Measurements from ENCODE around the gene INSR.

The INSR gene

DNA sequence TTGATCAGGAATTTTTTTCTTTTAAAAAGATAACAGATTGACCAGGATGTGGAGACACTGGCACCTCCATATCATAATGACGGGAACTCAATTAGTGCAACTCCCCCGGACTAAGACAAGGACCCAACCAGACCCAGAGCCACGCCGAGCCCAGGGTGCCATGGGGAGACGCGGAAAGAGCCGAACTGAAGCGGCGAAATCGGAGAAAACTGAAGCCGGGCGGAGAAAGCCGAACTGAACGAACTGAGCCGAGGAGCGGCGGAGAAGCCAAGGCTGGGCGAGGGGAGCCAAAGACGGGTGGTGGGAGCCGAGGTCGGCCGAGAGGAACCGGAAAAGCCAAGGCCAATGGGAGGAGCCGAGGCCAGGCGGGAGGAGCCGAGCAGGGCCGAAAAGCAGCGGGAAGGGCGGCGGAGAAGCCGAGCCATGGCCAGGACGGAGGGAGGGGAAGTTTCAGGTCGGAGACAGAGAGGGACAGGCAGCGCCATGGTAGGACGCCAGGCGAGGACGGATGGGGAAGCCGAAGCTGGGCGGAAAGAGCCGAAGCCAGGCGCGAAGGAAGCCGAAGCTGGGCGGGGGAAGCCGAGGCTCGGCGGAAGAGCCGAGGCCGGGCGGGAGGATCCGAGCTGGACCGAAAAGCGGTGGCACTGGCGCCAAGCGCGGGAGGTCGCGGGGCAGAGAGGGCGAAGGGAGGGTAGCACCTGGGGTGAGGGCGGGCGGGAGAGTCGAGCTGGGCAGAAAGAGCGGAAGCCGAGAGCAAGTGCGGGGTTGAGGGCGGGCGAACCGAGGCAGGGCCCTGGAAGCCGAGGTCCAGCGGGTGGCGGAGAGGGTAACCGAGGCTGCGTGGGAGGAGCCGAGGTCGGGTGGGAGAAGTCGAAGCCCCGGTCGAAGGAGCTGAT lies 195.3 kb downstream of the INSR start:
- peak; percentile 95 for DNase-seq (ENCODE audit: low spot score)

DNA sequence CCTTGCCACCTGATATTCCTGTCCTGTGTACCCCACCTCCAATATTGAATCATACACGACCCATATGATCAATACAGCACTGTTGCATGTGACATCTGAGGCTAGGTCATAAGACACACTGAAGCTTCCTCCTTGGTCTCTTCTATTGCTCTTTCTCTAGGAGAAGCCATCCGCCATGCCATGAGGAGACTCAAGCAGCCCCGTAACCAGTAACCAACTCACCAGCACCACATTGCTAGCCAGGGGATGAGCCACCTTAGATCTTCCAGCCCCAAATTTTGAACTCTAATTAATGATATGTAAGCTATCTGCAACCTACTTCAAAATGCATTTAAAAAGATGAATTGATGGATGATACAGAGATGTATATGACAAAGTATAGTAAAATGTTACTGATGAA lies 196.1 kb downstream of the INSR start:
- no peak for DNase-seq (ENCODE audit: low spot score)

DNA sequence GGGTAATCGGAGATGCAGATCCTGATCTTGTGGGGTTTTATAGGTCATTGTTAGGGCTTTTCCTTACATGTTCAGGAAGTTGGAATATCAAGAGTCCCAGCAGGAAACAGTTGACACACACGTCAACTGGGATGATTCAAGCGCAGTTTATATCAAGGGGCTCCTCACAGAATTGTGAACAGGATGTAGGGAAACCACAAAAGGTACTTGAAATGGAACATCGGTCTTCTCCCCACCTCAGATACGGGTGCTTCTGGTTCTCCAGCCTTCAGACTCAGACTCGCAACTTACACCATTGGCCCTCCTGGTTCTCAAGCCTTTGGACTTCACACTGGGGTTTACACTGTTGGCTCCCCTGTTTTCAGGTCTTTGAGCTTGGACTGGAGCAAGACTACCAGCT lies 205.2 kb downstream of the INSR start:
- DNase-seq (ENCODE audit: low spot score), result no peak

DNA sequence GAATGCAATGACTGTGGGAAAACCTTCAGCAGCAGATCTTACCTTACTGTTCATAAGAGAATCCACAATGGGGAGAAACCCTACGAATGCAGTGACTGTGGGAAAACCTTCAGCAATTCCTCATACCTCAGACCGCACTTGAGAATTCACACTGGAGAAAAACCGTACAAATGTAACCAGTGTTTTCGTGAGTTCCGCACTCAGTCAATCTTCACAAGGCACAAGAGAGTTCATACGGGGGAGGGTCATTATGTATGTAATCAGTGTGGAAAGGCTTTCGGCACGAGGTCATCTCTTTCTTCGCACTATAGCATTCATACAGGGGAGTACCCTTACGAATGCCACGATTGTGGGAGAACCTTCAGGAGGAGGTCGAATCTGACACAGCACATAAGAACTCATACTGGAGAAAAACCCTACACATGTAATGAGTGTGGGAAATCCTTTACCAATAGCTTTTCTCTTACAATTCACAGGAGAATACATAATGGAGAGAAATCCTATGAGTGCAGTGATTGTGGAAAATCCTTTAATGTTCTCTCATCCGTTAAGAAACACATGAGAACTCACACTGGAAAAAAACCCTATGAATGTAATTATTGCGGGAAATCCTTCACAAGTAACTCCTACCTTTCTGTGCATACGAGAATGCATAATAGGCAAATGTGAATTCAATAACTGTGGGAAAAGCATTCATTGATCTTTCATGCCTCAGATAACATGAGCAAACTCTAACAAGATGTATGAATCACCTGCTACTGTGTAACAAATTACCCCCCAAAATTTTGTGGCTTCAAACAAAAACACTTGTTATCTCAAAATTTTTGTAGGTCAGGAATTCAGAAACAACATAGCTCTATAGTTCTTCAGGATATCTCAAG lies 210.9 kb downstream of the INSR start:
- DNase-seq (ENCODE audit: low spot score), result no peak

DNA sequence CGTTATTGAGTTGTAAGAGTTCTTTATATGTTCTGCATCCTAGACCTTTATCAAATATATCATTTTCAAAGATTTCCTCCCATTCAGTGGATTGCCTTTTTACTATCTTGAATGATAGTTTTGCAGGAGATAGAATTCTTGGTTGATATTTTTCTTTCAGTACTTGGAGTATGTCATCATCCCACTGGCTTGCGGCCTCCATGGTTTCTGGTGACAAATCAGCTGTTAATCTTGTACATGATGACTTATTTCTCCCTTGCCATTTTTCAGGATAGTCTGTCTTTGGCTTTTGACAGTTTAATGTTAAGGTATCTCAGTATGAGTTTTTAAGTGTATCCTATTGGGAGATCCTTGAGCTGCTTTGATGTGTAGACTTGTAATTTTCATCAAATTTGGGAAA lies 216.2 kb downstream of the INSR start:
- no peak for DNase-seq (ENCODE audit: low spot score)

DNA sequence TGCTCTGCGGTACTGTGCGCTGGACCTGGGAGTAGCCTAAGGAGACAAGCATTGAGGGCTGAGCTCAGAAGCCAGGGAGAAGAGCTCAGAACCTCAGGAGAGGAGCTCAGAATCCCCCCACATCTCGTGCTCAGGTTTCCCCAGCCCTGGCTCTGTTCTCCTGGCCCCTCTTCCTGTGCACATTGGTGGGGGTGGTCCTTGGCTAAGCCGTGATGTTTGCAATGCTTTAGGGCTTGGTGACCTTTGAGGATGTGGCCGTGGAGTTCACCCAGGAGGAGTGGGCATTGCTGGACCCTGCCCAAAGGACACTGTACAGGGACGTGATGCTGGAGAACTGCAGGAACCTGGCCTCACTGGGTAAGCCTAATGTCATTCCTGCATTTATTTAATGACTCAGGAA lies 218.1 kb downstream of the INSR start:
- no peak for DNase-seq (ENCODE audit: low spot score)

DNA sequence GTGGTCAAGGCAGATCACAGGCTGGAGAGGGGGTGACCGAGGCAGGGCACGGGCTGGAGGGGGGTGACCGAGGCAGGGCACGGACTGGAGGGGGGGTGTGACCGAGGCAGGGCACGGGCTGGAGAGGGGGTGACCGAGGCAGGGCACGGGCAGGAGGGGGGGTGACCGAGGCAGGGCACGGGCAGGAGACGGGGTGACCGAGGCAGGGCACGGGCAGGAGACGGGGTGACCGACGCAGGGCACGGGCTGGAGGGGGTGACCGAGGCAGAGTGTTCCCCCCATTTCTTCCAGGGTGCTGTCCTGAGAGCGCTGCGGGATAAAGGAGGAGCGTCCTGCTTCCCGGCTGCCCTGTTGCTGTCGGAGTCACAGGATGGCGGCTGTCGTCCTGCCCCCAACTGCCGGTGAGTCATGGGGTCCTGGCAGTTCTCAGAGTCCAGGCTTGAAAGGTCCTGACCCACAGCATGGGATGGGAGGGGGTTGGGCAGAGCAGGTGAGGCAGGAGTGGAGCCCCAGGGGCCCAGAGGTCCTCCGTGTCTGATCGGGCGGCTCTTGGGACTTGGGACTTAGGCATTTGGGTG lies 219.4 kb downstream of the INSR start:
- no peak for DNase-seq (ENCODE audit: low spot score)

DNA sequence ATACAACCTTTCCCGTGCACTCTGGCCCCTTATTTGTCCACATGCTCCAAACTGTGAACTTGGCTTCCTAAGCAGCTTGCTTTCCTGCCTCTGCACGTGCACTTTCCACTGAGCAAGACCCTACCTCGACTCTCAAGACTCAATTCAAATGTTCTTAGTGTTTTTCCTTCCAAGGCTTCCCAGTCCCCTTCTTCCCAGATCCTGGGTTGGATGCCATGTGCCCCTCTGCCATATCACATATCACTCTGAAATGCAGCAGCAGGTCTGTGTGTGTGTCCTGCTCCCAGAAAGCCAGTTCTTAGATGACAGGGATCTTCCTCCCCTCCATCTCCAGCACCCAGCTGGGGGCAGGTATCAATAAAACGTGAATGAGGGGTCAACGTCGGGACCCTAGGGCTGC lies 221.7 kb downstream of the INSR start:
- no peak for DNase-seq (ENCODE audit: low spot score)

DNA sequence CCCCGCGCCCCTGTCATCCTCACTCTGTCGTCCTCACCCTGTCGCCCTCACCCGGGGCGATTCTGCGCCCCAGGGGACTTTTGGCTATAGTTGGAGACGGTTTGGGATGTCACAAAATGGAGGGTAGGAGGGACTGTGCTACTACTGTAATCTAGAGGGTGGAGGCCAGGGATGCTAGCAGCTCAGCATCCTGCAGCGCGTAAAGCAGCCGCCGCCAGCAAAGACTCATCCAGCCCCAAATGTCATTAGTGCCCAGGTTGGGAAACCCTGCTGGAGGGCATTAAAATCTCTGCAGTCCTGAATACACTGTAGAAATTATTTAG lies 224.3 kb downstream of the INSR start:
- DNase-seq (ENCODE audit: low spot score), result no peak

DNA sequence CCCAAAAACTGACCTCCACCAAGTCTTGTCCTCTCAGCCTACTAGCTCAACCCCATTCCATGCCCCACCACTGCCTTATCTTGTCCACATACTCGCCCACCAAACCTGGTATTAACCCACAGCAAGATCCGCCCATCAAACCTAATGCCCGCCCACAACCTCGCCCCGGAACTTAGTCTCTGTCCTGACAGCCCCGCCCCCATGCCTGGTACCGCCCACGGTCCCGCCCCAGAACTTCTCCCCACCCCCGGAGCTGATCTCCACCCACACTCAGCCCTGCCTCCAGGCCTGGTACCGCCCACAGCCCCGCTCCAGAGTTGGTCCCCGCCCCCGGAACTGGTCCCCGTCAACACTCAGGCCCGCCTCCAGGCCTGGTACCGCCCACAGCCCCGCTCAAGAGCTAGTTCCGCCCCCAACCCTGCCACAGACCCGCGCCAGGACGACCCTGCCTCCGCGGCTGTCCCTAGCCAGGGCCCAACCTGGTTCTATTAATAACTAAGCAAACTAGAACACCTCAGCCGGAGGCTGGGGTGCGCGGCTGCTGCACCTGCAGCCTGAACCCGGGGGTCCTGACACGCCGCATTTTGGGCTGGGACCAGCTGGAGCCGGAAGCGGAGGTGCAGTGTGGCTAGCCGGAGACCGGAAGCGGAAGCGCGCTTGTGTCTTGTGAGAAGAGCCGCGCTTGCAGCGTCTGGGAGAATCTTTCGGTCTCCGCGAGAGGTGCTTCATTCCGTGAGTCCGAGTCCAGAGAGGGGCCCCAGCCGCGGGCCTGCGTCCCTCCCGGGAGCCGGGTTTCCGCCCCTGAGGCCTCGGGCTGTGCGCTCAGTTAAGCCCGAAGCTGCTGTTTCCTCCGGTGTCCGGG lies 224.9 kb downstream of the INSR start, which contains the start of gene ZNF557:
TSS of gene ZNF557 (plus strand) at position 662 of the 862 bp plus-strand sequence. CDS start 5,372 bp downstream, outside the sequence.
- peak; percentile 96 for DNase-seq (ENCODE audit: low spot score)

DNA sequence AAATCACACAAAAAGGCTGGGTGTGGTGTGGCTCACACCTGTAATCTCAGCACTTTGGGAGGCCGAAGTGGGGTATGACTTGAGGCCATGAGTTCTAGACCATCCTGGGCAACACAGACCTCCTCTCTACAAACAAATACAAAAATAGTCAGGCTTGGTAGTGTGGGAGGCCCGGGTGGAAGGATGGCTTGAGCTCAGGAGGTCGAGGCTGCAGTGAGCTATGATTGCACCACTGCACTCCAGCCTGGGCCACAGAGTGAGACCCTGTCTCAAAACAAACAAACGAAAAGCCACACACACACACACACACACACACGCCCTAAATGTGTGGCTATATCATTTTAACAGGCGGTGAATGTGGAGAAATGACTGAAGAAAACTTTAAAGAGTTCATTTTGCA lies 225.6 kb downstream of the INSR start:
- no peak for DNase-seq (ENCODE audit: low spot score)

DNA sequence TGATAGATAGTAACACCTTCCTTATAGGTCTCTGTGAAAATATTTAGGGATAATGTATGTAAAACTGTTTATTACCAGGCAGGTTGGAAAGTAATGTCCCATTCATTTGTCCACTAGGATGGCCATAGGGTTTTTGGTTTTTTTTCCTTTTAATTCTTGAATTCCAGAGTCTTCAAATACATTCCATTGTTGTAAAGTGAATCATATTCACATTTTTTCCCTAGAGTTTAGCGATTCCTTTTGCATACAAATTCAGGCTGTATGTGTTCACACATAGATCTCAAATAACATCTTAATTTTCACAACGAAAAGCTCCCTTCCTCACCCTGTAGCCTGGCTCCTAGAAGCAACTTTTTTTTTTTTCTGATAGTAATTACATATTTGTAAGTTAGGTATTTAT lies 226.5 kb downstream of the INSR start:
- DNase-seq (ENCODE audit: low spot score), result no peak

DNA sequence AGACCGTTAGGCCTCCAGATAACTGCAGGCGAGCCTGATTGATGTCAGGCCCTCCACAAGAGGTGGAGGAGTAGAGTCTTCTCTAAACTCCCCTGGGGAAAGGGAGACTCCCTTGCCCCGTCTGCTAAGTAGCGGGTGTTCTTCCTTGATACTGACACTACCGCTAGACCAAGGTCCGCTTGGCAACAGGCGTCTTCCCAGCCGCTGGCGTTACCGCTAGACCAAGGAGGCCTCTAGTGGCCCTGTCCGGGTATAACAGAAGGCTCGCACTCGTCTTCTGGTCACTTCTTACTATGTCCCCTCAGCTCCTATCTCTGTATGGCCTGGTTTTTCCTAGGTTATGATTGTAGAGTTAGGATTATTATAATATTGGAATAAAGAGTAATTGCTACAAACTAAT lies 227.1 kb downstream of the INSR start:
- peak; percentile 28 for DNase-seq (ENCODE audit: low spot score)

DNA sequence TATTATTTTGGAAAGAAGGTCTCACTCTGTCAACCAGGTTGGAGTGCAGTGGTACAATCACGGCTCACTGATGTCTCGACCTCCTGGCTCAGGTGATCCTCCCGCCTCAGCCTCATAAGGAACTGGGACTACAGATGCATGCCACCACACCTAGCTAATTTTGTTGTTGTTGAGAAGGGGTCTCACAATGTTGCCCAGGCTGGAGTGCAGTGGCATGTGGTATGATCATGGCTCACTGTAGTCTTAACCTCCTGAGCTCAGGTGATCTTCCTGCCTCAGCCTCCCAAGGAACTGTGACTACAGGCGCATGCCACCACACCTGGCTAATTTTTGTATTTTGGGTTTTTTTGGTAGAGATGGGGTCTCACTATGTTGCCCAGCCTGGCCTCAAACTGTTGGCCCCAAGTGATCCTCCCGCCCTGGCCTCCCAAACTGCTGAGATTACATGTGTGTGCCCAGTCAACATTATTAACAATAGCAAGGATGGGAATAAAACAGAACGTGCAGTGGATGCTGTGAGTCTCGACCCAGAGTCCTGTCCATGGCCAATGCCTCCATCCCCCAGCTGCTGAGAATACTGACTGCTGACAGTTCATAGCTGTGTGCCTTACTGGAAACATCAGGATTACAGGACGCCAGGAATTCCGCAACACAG lies 230.3 kb downstream of the INSR start:
- no peak for DNase-seq (ENCODE audit: low spot score)

DNA sequence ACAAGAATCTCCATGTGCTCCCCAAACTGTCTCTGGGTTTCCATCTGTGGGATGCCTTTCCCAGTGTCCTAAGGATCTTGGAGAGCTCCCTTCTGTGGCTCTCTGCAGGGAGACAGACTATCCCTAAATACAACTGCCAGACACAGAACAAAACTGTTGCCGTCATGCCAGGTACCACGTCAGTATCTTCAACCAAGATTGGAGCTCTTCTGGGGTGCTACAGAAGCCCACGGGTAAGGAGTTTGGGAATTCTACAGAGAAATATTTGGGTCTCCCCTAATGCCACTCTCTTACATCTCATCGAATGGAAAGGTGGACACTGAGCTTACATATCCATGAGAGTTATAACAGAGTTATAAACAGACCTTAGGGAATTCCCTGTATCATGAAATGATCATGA lies 230.9 kb downstream of the INSR start:
- DNase-seq (ENCODE audit: low spot score), result no peak

Data from kidney tubule cell (primary cell).